GM23338 (cell line): ENCODE measurements around the gene GNG12. TPM values are rescaled to one million over a fixed set of nuclear protein-coding genes. Genes with fewer than 3 reads are reported as not detected.

Source experiments
- ATAC-seq: fragments of 200-7000 bp; cut with Tn5 transposase; 3 replicates; pipeline ENCODE4 v1.9.1; 2020
- DNase-seq: peaks from one replicate; pipeline ENCODE4 v3.0.0-alpha.2; 2015; ENCODE audit warnings: low spot score
- H2AFZ ChIP-seq: fragments of 200-600 bp; sonication (generic); 2 replicates; pipeline ENCODE4 v1.8.0; 2016; ENCODE audit warnings: antibody characterized with exemption, mild to moderate bottlenecking, moderate library complexity
- H3F3A ChIP-seq: fragments of 200-600 bp; sonication (generic); replicated peaks from 2 replicates; pipeline ENCODE4 v1.8.0; 2017; ENCODE audit warnings: antibody characterized with exemption, mixed run types, low read depth
- H3K27ac ChIP-seq: fragments of 200-600 bp; sonication (generic); 2 replicates; pipeline ENCODE4 v1.6.1; 2016; ENCODE audit warnings: low read depth
- H3K27me3 ChIP-seq: fragments of 200-600 bp; sonication (generic); 2 replicates; pipeline ENCODE4 v1.8.0; 2016; ENCODE audit warnings: mild to moderate bottlenecking, mixed run types, moderate library complexity; ENCODE audit not compliant: insufficient read depth
- H3K36me3 ChIP-seq: fragments of 200-600 bp; sonication (generic); 2 replicates; pipeline ENCODE4 v1.8.0; 2016; ENCODE audit warnings: mild to moderate bottlenecking; ENCODE audit not compliant: insufficient read depth
- H3K4me1 ChIP-seq: fragments of 200-600 bp; sonication (generic); 2 replicates; pipeline ENCODE4 v1.8.0; 2016; ENCODE audit warnings: mild to moderate bottlenecking, moderate library complexity; ENCODE audit not compliant: insufficient read depth
- H3K4me2 ChIP-seq: fragments of 200-600 bp; sonication (generic); 2 replicates; pipeline ENCODE4 v1.7.1; 2017; ENCODE audit warnings: mixed run types
- H3K4me3 ChIP-seq: fragments of 200-600 bp; sonication (generic); 2 replicates; pipeline ENCODE4 v1.6.1; 2016; ENCODE audit warnings: mixed run types
- H3K79me2 ChIP-seq: fragments of 200-600 bp; sonication (generic); replicated peaks from 2 replicates; pipeline ENCODE4 v1.8.0; 2017; ENCODE audit warnings: mild to moderate bottlenecking; ENCODE audit not compliant: insufficient read depth
- H3K9me2 ChIP-seq: fragments of 200-600 bp; sonication (generic); 2 replicates; pipeline ENCODE4 v1.8.0; 2017; ENCODE audit not compliant: insufficient read depth
- H4K20me1 ChIP-seq: fragments of 200-600 bp; sonication (generic); replicated peaks from 2 replicates; pipeline ENCODE4 v1.8.0; 2017; ENCODE audit warnings: mild to moderate bottlenecking; ENCODE audit not compliant: insufficient read depth
- H3K27ac Mint-ChIP-seq: 2 replicates; pipeline ENCODE4 v1.8.0; 2020; ENCODE audit warnings: inconsistent platforms, mild to moderate bottlenecking, moderate library complexity, mixed read lengths
- H3K27me3 Mint-ChIP-seq: 3 replicates; pipeline ENCODE4 v1.8.0; 2022; ENCODE audit warnings: low read depth, mild to moderate bottlenecking, moderate library complexity, mixed read lengths, inconsistent platforms; ENCODE audit not compliant: insufficient read depth, poor library complexity
- H3K36me3 Mint-ChIP-seq: 3 replicates; pipeline ENCODE4 v1.8.0; 2021; ENCODE audit warnings: low read depth, mild to moderate bottlenecking, inconsistent platforms, moderate library complexity, mixed read lengths
- H3K4me1 Mint-ChIP-seq: 3 replicates; pipeline ENCODE4 v1.8.0; 2020; ENCODE audit warnings: mild to moderate bottlenecking, inconsistent platforms, mixed read lengths
- H3K4me3 Mint-ChIP-seq: 3 replicates; pipeline ENCODE4 v1.8.0; 2021; ENCODE audit warnings: moderate library complexity, mild to moderate bottlenecking, inconsistent platforms, mixed read lengths
- H3K9me3 Mint-ChIP-seq: 3 replicates; pipeline ENCODE4 v1.8.0; 2020; ENCODE audit warnings: moderate library complexity, mild to moderate bottlenecking, inconsistent platforms, mixed read lengths
- CREB1 ChIP-seq: fragments of 250-450 bp; sonication (Bioruptor Pico); IDR thresholded peaks from 2 replicates; pipeline ENCODE4 v1.5.0; 2020; ENCODE audit warnings: low read depth, mild to moderate bottlenecking, moderate library complexity
- CTCF ChIP-seq, 2 experiments: fragments of 200-600 bp in 1 of 2; sonication (generic) in 1 of 2; conservative IDR thresholded peaks; 2 replicates each; pipeline versions ENCODE4 v1.5.1 to v1.6.1; 2016 to 2017; ENCODE audit warnings: antibody characterized with exemption in 2 of 2, low read depth in 2 of 2, mild to moderate bottlenecking in 2 of 2, moderate library complexity in 1 of 2
- EZH2 ChIP-seq: fragments of 200-600 bp; sonication (generic); IDR thresholded peaks from one replicate; pipeline ENCODE4 v1.8.0; 2017; ENCODE audit warnings: antibody characterized with exemption, mild to moderate bottlenecking, low read depth; ENCODE audit not compliant: unreplicated experiment
- EZH2phosphoT487 ChIP-seq: fragments of 200-600 bp; sonication (generic); IDR thresholded peaks from one replicate; pipeline ENCODE4 v1.8.1; 2018; ENCODE audit warnings: antibody characterized with exemption; ENCODE audit not compliant: unreplicated experiment
- JUNB ChIP-seq: IDR thresholded peaks from one replicate; pipeline ENCODE4 v1.6.1; 2016; ENCODE audit warnings: antibody characterized with exemption; ENCODE audit not compliant: unreplicated experiment
- NANOG ChIP-seq: IDR thresholded peaks from 2 replicates; pipeline ENCODE4 v1.6.1; 2016; ENCODE audit warnings: antibody characterized with exemption, borderline replicate concordance
- POLR2AphosphoS5 ChIP-seq: IDR thresholded peaks from 2 replicates; pipeline ENCODE4 v1.6.1; 2016; ENCODE audit warnings: antibody characterized with exemption, low read depth
- STAT1 ChIP-seq: IDR thresholded peaks from one replicate; pipeline ENCODE4 v1.6.1; 2016; ENCODE audit warnings: antibody characterized with exemption; ENCODE audit not compliant: unreplicated experiment
- ZNF114 ChIP-seq: fragments of 250-450 bp; sonication (Bioruptor Pico); IDR thresholded peaks from 2 replicates; pipeline ENCODE4 v1.5.0; 2020; ENCODE audit warnings: mild to moderate bottlenecking, moderate library complexity
- ZNF331 ChIP-seq: fragments of 250-450 bp; sonication (Bioruptor Pico); IDR thresholded peaks from 2 replicates; pipeline ENCODE4 v1.5.0; 2020; ENCODE audit warnings: low read depth, mild to moderate bottlenecking, moderate library complexity
- ZNF462 ChIP-seq: fragments of 250-450 bp; sonication (Bioruptor Pico); IDR thresholded peaks from 2 replicates; pipeline ENCODE4 v1.5.0; 2020; ENCODE audit warnings: mild to moderate bottlenecking, moderate library complexity
- polyA plus RNA-seq: library from polyadenylated mRNA; unstranded; fragments of >200 nt; fragmentation: Nextera tagmentation; extraction: Ambion mirVana; gene quantifications from 2 replicates; pipeline ENCODE4 v1.2.1, GENCODE V29; 2016
- total RNA-seq: library from RNA; depleted of rRNA; stranded (reverse); fragments of >200 nt; shearing (Covaris generic); gene quantifications from 2 replicates; pipeline ENCODE4 v1.2.3, GENCODE V29; 2014
- TF ChIP-seq, protein P1 (sequence below): IDR thresholded peaks from one replicate; pipeline ENCODE4 v1.6.1; 2018; ENCODE audit warnings: antibody characterized with exemption; ENCODE audit not compliant: unreplicated experiment
- TF ChIP-seq, protein P2 (sequence below): IDR thresholded peaks from 2 replicates; pipeline ENCODE4 v1.6.1; 2016; ENCODE audit warnings: antibody characterized with exemption

The GNG12 gene
- total and polyA plus RNA-seq, 2 experiments from 2014 or later, result 13.4 to 33.0 TPM

GRCh38 chr1:67732750-67733151 lies 100.5 kb downstream of the GNG12 start:
- TF ChIP-seq ZNF462 (CRISPR knock-in tag) (no peak), POLR2AphosphoS5 (no peak), CTCF (conservative IDR thresholded peaks at IDR 0.05; ENCODE audit: low read depth in 2 of 2) (no peak), ZNF114 (no peak), EZH2phosphoT487 (no peak), CREB1 (no peak), NANOG (no peak), ZNF331 (CRISPR knock-in tag) (no peak), JUNB (no peak), EZH2 (no peak), STAT1 (no peak)
- TF ChIP-seq, protein P1, sequence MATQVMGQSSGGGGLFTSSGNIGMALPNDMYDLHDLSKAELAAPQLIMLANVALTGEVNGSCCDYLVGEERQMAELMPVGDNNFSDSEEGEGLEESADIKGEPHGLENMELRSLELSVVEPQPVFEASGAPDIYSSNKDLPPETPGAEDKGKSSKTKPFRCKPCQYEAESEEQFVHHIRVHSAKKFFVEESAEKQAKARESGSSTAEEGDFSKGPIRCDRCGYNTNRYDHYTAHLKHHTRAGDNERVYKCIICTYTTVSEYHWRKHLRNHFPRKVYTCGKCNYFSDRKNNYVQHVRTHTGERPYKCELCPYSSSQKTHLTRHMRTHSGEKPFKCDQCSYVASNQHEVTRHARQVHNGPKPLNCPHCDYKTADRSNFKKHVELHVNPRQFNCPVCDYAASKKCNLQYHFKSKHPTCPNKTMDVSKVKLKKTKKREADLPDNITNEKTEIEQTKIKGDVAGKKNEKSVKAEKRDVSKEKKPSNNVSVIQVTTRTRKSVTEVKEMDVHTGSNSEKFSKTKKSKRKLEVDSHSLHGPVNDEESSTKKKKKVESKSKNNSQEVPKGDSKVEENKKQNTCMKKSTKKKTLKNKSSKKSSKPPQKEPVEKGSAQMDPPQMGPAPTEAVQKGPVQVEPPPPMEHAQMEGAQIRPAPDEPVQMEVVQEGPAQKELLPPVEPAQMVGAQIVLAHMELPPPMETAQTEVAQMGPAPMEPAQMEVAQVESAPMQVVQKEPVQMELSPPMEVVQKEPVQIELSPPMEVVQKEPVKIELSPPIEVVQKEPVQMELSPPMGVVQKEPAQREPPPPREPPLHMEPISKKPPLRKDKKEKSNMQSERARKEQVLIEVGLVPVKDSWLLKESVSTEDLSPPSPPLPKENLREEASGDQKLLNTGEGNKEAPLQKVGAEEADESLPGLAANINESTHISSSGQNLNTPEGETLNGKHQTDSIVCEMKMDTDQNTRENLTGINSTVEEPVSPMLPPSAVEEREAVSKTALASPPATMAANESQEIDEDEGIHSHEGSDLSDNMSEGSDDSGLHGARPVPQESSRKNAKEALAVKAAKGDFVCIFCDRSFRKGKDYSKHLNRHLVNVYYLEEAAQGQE, result no peak
- TF ChIP-seq, protein P2, sequence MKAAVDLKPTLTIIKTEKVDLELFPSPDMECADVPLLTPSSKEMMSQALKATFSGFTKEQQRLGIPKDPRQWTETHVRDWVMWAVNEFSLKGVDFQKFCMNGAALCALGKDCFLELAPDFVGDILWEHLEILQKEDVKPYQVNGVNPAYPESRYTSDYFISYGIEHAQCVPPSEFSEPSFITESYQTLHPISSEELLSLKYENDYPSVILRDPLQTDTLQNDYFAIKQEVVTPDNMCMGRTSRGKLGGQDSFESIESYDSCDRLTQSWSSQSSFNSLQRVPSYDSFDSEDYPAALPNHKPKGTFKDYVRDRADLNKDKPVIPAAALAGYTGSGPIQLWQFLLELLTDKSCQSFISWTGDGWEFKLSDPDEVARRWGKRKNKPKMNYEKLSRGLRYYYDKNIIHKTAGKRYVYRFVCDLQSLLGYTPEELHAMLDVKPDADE, result no peak
- 0 out of 2 replicates have a peak, but pooled peaks cover 3% of the 10 kb centered on the region for H3K9me2 ChIP-seq

More at GRCh38 chr1:67732750-67733151, 100.5 kb downstream of the GNG12 start:
- H3K4me1 Mint-ChIP-seq, result peaks cover 32% of the 10 kb centered on the region
- Histone ChIP-seq H3K36me3 (no peaks in the 10 kb centered on the region), H3F3A (no peaks in the 10 kb centered on the region), H3K79me2 (no peaks in the 10 kb centered on the region), H4K20me1 (no peaks in the 10 kb centered on the region), H3K27ac (no peak overlapping the region), H3K4me1 (peaks cover 20% of the 10 kb centered on the region; the same call in 1 of the 2 replicates), H3K27me3 (no peaks in the 10 kb centered on the region), H3K4me3 (no peak overlapping the region), H2AFZ (no peak overlapping the region), H3K4me2 (no peak overlapping the region)
- H3K9me3 Mint-ChIP-seq, result no peaks in the 10 kb centered on the region
- H3K27ac Mint-ChIP-seq, result no peak overlapping the region
- ATAC-seq, result no peak
- H3K4me3 Mint-ChIP-seq, result no peak overlapping the region
- H3K36me3 Mint-ChIP-seq, result no peaks in the 10 kb centered on the region
- H3K27me3 Mint-ChIP-seq, result no peaks in the 10 kb centered on the region
- DNase-seq, result no peak
